ENCODE measurements around the gene USP10.

USP10 gene, protein sequence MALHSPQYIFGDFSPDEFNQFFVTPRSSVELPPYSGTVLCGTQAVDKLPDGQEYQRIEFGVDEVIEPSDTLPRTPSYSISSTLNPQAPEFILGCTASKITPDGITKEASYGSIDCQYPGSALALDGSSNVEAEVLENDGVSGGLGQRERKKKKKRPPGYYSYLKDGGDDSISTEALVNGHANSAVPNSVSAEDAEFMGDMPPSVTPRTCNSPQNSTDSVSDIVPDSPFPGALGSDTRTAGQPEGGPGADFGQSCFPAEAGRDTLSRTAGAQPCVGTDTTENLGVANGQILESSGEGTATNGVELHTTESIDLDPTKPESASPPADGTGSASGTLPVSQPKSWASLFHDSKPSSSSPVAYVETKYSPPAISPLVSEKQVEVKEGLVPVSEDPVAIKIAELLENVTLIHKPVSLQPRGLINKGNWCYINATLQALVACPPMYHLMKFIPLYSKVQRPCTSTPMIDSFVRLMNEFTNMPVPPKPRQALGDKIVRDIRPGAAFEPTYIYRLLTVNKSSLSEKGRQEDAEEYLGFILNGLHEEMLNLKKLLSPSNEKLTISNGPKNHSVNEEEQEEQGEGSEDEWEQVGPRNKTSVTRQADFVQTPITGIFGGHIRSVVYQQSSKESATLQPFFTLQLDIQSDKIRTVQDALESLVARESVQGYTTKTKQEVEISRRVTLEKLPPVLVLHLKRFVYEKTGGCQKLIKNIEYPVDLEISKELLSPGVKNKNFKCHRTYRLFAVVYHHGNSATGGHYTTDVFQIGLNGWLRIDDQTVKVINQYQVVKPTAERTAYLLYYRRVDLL

DNA sequence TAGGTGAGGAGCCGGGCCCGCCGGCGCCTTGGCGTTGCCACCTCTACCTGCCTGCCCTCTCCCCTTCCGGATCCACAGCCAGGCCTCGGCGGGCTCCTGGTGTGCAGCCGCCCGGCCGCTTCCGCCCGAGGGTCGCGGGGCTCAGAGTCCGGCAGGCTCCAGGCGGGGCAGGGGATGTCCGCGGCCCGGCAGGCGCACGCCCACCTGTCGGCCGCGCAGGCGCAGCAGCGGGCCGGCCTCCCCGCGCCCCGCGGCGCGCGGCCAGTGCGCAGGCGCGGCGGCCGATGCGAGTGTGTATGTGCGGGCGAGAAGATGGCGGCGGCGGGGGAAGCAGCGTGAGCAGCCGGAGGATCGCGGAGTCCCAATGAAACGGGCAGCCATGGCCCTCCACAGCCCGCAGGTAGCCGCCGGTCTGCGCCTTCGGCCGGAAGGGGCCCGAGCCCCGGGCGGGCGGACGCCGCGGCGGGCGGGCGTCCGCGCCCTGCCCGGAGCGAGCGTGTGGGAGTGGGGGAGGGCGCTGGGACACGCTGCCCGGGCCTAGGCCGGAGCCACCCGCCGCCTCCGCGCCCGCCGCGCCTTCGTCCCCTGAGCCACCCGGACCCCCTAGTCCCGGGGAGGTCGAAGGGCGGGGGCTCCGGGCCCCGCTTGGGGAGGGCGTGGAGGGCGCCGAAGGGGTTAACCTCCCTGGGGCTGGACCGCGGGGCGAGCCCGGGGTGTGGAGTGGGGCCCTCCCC is at the start of gene USP10:
Gene USP10 (plus strand): TSS at position 289 of the 734 bp plus-strand sequence. CDS start 91 bp downstream, at position 380.
- DNase-seq = peak; percentile 88

DNA sequence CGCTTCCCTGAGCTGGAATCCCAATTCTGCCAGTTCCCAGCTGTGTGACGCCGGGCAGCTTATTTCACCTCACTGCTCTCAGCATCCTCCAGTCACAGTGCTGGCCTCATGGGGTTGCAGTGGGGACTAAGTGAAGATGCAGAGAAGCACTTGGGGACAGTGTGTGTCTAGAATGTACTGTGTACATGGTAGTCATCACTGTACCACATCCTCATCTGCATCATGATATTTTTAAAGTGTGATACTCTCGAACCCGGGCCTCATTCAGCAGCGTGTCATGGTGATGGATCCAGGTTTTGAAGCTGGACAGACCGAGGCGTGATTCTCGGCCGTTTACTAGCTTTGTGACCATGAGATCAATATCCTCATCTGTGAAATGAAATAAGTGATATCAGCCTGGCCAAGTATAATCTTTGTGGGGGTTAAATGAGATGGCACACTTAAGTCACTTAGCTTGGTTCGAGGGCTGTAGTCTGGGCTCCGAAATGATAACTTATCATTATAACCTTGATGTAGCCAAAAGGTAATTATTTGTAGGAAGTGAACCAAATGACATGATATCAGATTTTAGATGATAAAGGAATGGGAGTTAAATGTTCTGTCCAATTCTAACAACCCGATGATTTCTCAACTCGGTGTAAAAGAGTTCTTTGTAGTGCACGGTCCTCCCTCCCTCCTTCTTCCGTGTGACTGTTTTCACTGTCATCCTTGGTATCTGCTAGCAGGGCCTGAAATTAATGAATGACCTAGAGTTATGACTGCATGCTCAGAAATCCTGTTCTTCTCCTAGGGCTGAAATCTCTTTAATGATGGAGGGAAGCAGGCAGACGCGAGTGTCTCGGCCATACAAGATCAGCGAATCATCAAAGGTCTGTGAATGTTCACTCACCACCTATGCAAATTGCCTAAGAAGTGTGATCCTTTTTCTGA is 49.5 kb upstream of the USP10 start:
- DNase-seq = no peak

- peak; percentile 61 for DNase-seq
These were observed 47.2 kb upstream of the USP10 start for GRCh38 chr16:84652566-84652965.

- DNase-seq = no peak
These were observed 45.6 kb upstream of the USP10 start for GRCh38 chr16:84654238-84654637.

GRCh38 chr16:84654998-84655397 is 44.8 kb upstream of the USP10 start:
- no peak for DNase-seq

DNA sequence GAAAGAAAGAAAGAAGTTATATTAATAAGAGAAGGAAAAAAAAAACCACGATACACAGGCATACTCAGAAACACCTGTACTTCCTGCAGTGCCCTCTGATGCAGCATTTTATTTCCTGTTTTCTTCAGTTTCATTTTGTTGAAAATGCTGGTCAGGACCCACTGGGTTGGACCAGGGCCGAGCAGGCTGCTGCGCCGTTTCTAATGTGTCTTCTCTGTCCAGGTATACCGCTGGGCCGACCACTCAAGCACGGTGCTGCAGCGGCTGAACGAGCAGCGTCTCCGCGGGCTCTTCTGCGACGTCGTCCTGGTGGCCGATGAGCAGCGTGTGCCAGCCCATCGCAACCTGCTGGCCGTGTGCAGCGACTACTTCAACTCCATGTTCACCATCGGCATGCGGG is 43.2 kb upstream of the USP10 start:
- no peak for DNase-seq

DNA sequence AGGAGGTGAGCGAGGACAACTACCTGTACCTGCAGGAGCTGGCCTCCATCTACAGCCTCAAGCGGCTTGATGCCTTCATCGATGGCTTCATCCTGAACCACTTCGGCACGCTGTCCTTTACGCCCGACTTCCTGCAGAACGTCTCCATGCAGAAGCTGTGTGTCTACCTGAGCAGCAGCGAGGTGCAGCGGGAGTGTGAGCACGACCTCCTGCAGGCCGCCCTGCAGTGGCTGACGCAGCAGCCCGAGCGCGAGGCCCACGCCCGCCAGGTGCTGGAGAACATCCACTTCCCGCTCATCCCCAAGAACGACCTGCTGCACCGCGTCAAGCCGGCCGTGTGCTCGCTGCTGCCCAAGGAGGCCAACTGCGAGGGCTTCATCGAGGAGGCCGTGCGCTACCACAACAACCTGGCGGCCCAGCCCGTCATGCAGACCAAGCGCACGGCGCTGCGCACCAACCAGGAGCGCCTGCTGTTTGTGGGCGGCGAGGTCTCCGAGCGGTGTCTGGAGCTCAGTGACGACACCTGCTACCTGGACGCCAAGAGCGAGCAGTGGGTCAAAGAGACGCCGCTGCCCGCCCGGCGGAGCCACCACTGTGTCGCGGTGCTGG is 42.5 kb upstream of the USP10 start:
- DNase-seq = no peak

GRCh38 chr16:84658690-84659089 is 41.1 kb upstream of the USP10 start:
- no peak for DNase-seq

DNA sequence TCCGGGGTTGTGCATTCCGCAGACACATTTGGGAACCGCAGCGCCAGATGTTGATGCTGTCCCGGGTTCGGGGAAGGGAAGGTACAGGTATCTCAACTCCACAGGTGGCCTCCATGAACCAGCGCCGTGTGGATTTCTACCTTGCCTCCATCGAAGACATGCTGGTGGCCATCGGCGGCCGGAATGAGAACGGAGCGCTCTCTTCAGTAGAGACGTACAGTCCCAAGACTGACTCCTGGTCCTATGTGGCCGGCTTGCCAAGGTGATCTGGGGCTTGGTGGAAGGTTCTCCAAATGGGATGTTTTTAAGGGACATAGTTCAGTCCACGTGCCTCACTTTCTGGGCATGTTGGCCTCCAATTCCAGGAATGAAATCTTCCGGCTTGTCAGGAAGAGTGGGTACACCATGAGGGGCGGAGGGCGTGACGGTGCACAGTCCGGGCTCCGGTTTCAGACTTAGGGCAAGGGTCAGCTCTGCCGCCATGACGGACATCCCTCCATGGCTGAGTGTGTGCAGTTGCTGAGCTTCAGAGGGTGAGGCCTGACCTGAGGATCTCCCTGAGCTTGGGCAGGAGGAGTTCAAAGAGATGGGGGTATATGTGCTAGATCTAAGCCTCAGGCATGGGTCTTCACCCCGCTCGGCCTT is 40.0 kb upstream of the USP10 start:
- no peak for DNase-seq

DNA sequence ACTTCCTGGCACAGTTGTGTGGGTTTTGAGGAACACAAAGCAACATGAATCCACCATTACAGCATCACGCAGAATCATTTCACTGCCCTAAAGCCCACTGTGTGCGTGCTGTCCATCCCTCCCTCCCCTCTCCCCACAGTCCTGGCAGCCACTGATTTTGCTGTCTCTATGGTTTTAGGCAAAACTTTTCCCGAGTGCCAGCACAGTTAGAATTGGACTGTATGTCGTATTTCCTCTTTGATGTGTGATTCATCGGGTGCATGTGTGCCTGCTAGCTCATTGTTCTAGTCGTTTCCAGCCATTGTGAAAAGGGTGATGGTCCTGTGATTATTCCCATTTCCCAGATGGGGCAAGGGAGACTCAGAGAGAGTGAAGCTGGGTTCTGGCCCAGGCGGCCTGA is 38.8 kb upstream of the USP10 start:
- no peak for DNase-seq

GRCh38 chr16:84661418-84662060 is 38.3 kb upstream of the USP10 start:
- no peak for DNase-seq

DNA sequence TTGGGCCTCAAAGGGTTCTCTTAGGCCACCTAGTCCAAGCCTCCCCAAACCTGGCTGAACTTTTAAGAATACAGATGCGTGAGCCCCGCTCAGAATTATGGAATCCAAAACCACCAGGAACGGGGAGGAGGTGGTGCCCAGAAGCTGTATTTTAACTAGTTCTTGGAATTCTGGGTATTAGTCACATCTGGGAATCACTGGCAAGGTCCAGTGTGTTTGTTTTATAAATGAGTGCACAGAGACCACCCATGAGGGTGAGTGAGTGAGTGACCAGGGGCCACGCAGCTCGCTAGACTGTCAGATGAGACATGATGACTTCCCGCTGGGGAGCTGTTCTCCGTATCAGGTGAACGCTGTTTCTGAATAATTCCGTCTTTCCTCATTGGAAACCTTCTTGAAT is 37.3 kb upstream of the USP10 start:
- no peak for DNase-seq

DNA sequence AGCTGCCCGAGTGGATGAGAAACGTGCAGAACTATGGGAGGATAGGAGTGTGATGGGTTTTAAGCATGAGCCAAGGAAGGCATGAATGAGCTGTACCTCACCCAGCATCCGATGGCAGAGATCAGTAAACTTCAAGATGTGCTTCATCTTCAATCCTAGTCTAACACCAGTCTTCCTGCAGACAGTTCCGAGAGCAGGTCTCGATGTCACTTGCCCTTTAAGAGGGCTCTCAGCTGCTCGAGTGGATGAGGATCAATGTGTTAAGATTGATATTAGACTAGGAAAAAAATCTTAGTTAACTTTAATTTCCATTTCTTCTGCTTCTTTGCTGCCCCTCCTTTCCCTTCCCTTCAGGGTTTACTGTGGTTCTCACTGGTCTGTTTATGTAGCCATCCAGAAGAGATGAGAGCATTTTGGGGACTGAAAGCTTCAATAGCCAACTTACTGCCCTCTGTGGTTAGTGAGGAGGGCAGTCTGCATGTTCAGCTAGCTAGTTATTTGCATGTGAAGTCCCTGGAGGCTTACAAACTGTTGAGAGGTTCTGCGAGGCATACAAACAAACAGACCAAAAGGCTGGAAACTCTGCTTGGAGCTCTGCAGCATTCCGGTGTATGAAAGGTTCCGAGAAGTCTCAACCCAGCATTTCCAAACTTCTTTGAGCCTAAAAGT is 36.2 kb upstream of the USP10 start:
- no peak for DNase-seq

- DNase-seq = no peak
These were observed 34.4 kb upstream of the USP10 start for GRCh38 chr16:84665359-84665758.

DNA sequence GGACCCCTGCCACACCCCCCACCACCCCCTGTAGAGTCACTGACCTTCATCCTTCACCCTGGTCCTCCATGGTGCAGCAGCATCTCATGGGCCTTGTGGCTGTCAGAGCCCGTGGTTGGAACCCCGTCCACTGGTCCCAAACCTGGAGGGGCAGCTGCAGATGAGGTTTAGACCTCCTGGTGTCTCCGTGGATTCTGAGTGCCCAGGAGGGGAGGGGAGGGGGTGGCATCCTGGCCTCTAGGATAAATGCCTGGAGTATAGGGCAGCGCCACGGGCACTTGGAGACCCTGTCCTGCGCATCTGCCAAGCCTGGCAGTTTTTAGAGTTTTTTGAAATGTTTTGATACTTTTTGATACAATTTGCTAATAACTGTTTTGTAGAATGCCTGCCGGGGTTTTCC is 34.0 kb upstream of the USP10 start:
- DNase-seq = no peak

DNA sequence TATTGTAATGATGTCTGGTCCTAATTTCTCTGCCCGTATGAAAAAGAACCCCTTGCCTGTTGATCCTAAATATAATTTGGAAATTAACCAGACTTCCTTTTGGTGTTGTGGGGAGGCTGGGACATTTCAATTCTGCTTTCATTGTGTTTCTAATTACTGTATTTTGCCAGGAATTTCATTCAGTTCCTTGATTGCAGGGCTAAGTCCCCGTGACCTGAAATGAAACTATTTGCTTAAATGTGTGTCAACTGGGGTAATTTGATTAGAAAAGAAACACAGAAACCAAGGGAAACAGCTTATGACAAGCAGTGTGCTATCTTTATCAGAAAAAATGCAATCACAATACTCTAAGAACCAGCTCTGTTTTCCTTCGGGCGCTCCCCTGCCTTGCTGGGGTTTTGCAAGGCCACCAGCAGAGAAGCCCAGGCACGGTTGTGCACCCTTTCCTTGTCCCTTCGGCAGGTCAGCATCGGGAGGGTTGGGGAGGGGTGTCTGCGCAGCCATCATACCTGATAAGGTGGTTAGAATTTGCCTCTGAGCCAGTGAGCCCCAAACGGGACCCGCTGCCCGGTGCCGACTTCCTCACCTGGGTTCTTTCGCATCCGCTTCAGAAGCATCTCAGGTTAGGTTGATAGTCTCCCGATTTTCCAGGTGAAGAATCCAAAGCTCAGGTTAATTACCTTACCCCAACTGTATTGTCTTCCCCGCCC is 32.0 kb upstream of the USP10 start:
- no peak for DNase-seq

- no peak for DNase-seq
These were observed 29.7 kb upstream of the USP10 start for GRCh38 chr16:84670063-84670462.

DNA sequence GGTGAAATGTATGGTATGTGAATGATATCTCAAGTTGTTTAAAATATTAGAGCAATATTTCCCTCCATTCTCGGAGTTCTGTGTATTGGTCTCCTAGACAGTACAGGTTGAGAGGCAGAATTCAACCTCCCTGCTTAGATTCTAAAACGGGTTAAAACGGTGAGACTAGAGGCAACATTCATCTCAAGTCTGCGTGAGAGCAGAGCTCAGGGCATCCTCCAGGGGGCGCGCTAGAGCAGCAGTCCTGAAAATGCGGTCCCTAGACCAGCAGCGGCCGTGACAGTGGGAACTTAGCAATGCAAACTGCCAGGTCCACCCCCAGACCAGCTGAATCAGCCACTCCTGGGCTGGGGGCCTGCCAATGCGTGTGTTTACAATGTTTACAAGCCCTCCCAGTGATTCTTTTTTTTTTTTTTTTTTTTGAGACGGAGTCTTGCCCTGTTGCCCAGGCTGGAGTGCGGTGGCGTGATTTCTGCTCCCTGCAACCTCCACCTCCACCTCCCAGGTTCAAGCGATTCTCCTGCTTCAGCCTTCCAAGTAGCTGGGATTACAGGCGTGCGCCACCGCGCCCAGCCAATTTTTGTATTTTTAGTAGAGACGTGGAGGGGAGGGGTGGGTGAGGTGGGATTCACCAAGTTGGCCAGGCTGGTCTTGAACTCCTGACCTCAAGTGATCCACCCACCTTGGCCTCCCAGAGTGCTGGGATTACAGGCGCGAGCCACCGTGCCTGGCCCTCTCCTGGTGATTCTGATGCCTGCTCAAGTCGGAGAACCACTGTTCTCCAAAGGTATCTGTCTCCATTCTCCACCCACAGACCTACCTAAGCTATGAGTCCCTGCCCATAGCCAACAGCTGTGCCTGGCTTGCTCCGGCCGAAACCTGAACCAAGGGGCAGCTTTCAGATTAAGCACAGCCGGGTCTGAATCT is 27.3 kb upstream of the USP10 start:
- DNase-seq = peak; percentile 81

DNA sequence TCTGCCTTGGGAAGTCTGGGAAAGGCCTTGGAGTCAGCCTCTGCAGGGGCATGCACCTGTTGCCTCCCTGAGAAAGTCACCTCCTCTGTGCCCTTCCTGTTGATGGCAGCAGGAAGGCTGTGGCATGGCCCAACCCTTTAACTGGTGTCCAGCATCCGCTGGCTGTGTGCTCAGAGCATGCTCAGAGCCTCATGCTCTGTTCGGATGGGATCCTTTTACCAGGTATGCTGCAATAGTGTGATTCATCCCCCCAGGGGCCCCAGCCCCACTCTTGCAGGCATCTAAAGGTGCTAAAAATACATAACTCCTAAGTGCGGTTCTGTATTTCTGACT is 26.6 kb upstream of the USP10 start:
- DNase-seq = no peak

Data from CD4-positive, alpha-beta T cell treated with Interleukin-10 for 1 hour (primary cell).